Testis (tissue), 3 donors: Measurements from ENCODE around the gene PRKN. TPM values are rescaled to one million over a fixed set of nuclear protein-coding genes. Genes with fewer than 3 reads are reported as not detected.

ENCODE experiments used
- DNase-seq: peaks from one replicate; pipeline ENCODE4 v3.0.0-alpha.2; 2019
- H3K27ac ChIP-seq, 2 donors: fragments of 200-600 bp; sonication (generic); one replicate each; pipeline ENCODE4 v1.5.1; 2019
- H3K27me3 ChIP-seq: fragments of 200-600 bp; sonication (generic); one replicate; pipeline ENCODE4 v1.5.1; 2019
- H3K36me3 ChIP-seq: fragments of 200-600 bp; sonication (generic); one replicate; pipeline ENCODE4 v1.5.1; 2017; ENCODE audit warnings: low read depth; ENCODE audit errors: missing control alignments
- H3K4me1 ChIP-seq: fragments of 200-600 bp; sonication (generic); one replicate; pipeline ENCODE4 v1.5.1; 2019
- H3K4me3 ChIP-seq, 2 donors: fragments of 200-600 bp; sonication (generic); one replicate each; pipeline ENCODE4 v1.5.1; 2017 to 2019
- H3K9me3 ChIP-seq: fragments of 200-600 bp; sonication (generic); one replicate; pipeline ENCODE4 v1.5.1; 2017
- POLR2A ChIP-seq: fragments of 450-650 bp; IDR thresholded peaks from one replicate; pipeline ENCODE4 v1.6.1; 2017; ENCODE audit warnings: antibody characterized with exemption, mild to moderate bottlenecking, moderate library complexity
- WGBS, 2 donors: methylation state at CpG; one replicate each; pipeline ENCODE4 v1.1.5; 2018; 5-methylcytosine and 5-hydroxymethylcytosine counted together
- intact Hi-C: fragments of 100-400 bp; cut with DNase I; formaldehyde crosslinking; loops from one replicate; pipeline ENCODE4 v1.15.1; 2023; ENCODE audit warnings: low total_unique reads
- polyA plus RNA-seq: library from polyadenylated mRNA; stranded (reverse); fragments of 350-450 nt; fragmentation: Illumina TruSeq; extraction: RNeasy Lipid Tissue Mini Kit (QIAGEN cat#74804); gene quantifications from one replicate; pipeline ENCODE4 v1.2.3, GENCODE V29; 2014; ENCODE audit warnings: low read depth, low replicate concordance; ENCODE audit not compliant: insufficient read depth
- total RNA-seq, 2 donors: library from RNA; depleted of rRNA; stranded (reverse); fragments of >200 nt; gene quantifications; one replicate each; pipeline ENCODE4 v1.2.3, GENCODE V29; 2016
- TF ChIP-seq, protein P1 (sequence below), 3 experiments: fragments of 450-650 bp in 2 of 3; fragments of 200-600 bp in 1 of 3; sonication (generic) in 1 of 3; IDR thresholded peaks; one replicate each; pipeline ENCODE4 v1.5.1; 2016 to 2019; ENCODE audit warnings: antibody characterized with exemption in 3 of 3, mild to moderate bottlenecking in 2 of 3, moderate library complexity in 1 of 3

Gene PRKN
- total and polyA plus RNA-seq, 3 donors from 2014 or later = 19.1 to 34.5 (median 28.8) TPM

DNA sequence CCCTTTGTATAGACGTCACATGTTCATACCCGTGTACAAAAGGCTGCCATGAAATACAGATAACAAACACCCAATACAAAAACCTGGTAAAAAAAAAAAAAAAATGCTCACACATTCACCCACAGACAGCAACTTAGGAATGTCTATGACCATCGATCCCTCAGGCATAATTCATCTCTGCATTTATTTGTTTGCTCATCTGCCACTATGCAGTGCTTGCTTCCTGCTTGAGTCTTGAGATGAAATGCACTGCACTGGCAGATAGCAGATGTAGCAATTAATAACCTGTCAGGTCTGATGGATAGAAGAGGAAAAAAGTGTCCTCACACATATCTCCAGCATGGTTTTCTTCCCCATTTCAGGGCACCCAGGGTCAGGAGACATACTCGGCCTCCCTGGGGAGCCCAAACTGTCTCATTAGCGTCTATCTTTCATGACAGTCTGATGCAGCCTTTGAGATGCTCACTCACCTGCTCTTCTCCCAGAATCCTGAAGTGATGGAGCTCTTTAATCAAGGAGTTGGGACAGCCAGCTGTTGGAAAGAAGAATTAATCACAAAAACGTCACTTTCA lies 1158.6 kb downstream of the PRKN start:
- intact Hi-C loops = no loop called here

GRCh38 chr6:161564952-161565351 lies 1162.6 kb downstream of the PRKN start:
- no peaks in the 10 kb centered on the region for H3K27me3 ChIP-seq
- H3K4me3 ChIP-seq = no peak overlapping the region
- WGBS, 2 donors = 64 to 85% methylated on average over 3 of the region's 3 CpGs

More for the DNA sequence above, 1158.6 kb downstream of the PRKN start:
- no peaks in the 10 kb centered on the region for H3K36me3 ChIP-seq
- 83 to 88% methylated on average over 6 of the region's 6 CpGs for WGBS, 2 donors
- DNase-seq = no peak
- no peak overlapping the region for H3K27ac ChIP-seq
- no peak overlapping the region for H3K4me3 ChIP-seq
- TF ChIP-seq, protein P1, sequence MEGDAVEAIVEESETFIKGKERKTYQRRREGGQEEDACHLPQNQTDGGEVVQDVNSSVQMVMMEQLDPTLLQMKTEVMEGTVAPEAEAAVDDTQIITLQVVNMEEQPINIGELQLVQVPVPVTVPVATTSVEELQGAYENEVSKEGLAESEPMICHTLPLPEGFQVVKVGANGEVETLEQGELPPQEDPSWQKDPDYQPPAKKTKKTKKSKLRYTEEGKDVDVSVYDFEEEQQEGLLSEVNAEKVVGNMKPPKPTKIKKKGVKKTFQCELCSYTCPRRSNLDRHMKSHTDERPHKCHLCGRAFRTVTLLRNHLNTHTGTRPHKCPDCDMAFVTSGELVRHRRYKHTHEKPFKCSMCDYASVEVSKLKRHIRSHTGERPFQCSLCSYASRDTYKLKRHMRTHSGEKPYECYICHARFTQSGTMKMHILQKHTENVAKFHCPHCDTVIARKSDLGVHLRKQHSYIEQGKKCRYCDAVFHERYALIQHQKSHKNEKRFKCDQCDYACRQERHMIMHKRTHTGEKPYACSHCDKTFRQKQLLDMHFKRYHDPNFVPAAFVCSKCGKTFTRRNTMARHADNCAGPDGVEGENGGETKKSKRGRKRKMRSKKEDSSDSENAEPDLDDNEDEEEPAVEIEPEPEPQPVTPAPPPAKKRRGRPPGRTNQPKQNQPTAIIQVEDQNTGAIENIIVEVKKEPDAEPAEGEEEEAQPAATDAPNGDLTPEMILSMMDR (IDR thresholded peaks at IDR 0.05) = no peak
- no peaks in the 10 kb centered on the region for H3K4me1 ChIP-seq
- H3K27me3 ChIP-seq = no peaks in the 10 kb centered on the region
- no peaks in the 10 kb centered on the region for H3K9me3 ChIP-seq

DNA sequence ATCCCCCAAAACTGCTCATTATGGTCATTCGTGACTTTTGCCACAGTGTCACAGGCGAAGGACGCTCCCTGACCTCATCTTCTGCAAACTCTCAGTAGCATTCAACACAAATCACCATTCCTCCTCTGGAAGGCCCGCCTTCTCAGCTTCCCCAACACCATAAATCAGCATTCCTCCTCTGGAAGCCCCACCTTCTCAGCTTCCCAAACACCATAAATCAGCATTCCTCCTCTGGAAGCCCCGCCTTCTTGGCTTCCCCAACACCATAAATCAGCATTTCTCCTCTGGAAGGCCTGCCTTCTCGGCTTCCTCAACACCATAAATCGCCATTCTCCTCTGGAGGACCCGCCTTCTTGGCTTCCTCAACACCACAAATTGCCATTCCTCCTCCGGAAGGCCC lies 1165.7 kb downstream of the PRKN start:
- intact Hi-C loops = no loop called here
- TF ChIP-seq POLR2A = no peak
- TF ChIP-seq, protein P1 (IDR thresholded peaks at IDR 0.05) = no peak
- H3K9me3 ChIP-seq = no peaks in the 10 kb centered on the region
- no peaks in the 10 kb centered on the region for H3K4me1 ChIP-seq
- WGBS, 2 donors = 71 to 86% methylated on average over 9 of the region's 9 CpGs
- H3K4me3 ChIP-seq = no peak overlapping the region
- no peak overlapping the region for H3K27ac ChIP-seq
- DNase-seq = no peak
- H3K36me3 ChIP-seq = no peaks in the 10 kb centered on the region
- no peaks in the 10 kb centered on the region for H3K27me3 ChIP-seq

More at GRCh38 chr6:161564952-161565351, 1162.6 kb downstream of the PRKN start:
- DNase-seq = no peak
- Histone ChIP-seq H3K9me3 (no peaks in the 10 kb centered on the region), H3K4me1 (no peaks in the 10 kb centered on the region), H3K36me3 (no peaks in the 10 kb centered on the region), H3K27ac (no peak overlapping the region)
- intact Hi-C loops = no loop called here
- TF ChIP-seq, protein P1 (IDR thresholded peaks at IDR 0.05) = no peak
- no peak for TF ChIP-seq POLR2A

- WGBS, 2 donors = 79 to 81% methylated on average over 9 of the region's 9 CpGs
- no peaks in the 10 kb centered on the region for H3K36me3 ChIP-seq
- no peaks in the 10 kb centered on the region for H3K9me3 ChIP-seq
- DNase-seq = no peak
- H3K4me3 ChIP-seq = no peak overlapping the region
- no peaks in the 10 kb centered on the region for H3K27me3 ChIP-seq
- H3K27ac ChIP-seq = no peak overlapping the region
- intact Hi-C loops = no loop called here
- no peaks in the 10 kb centered on the region for H3K4me1 ChIP-seq
- TF ChIP-seq, protein P1 (IDR thresholded peaks at IDR 0.05) = no peak
- TF ChIP-seq POLR2A = no peak
Measured at GRCh38 chr6:161557333-161558107, 1170.0 kb downstream of the PRKN start.
